Skeletal muscle satellite cell (primary cell): ENCODE measurements around the gene LYL1.

Experiments used
- H3K27me3 ChIP-seq: 2 replicates; pipeline ENCODE4 v1.7.0; 2013; ENCODE audit warnings: low read length; ENCODE audit not compliant: control insufficient read depth, insufficient read depth
- H3K36me3 ChIP-seq: 2 replicates; pipeline ENCODE4 v1.7.0; 2013; ENCODE audit warnings: mild to moderate bottlenecking, control low read depth, low read length; ENCODE audit not compliant: insufficient read depth
- H3K4me1 ChIP-seq: 2 replicates; pipeline ENCODE4 v1.7.0; 2013; ENCODE audit warnings: low read length; ENCODE audit not compliant: control insufficient read depth, insufficient read depth
- H3K4me2 ChIP-seq: 2 replicates; pipeline ENCODE4 v1.7.0; 2013; ENCODE audit warnings: mild to moderate bottlenecking, low read length
- H3K4me3 ChIP-seq: 2 replicates; pipeline ENCODE4 v1.7.0; 2013; ENCODE audit warnings: low read length
- H3K9ac ChIP-seq: 2 replicates; pipeline ENCODE4 v1.7.0; 2013; ENCODE audit warnings: mild to moderate bottlenecking, low read depth, low read length, moderate library complexity
- H3K9me3 ChIP-seq: replicated peaks from 2 replicates; pipeline ENCODE4 v1.7.0; 2013; ENCODE audit warnings: mild to moderate bottlenecking, control low read depth, low read length

LYL1 gene

GRCh38 chr19:13073263-13073662 lies 29.4 kb downstream of the LYL1 start:
- H3K27me3 ChIP-seq, result no peaks in the 10 kb centered on the region
- peaks cover 54% of the 10 kb centered on the region for H3K36me3 ChIP-seq
- peaks cover 46% of the 10 kb centered on the region for H3K4me1 ChIP-seq
- no peaks in the 10 kb centered on the region for H3K9me3 ChIP-seq
- H3K4me3 ChIP-seq, result no peak overlapping the region
- no peak overlapping the region for H3K9ac ChIP-seq
- H3K4me2 ChIP-seq, result no peak overlapping the region

GRCh38 chr19:13072188-13072908 lies 30.3 kb downstream of the LYL1 start:
- H3K4me1 ChIP-seq, result peaks cover 44% of the 10 kb centered on the region

GRCh38 chr19:13071444-13072187 lies 31.0 kb downstream of the LYL1 start:
- H3K36me3 ChIP-seq, result peaks cover 39% of the 10 kb centered on the region
- H3K4me2 ChIP-seq, result no peak overlapping the region
- peaks cover 44% of the 10 kb centered on the region for H3K4me1 ChIP-seq
- H3K27me3 ChIP-seq, result no peaks in the 10 kb centered on the region
- no peak overlapping the region for H3K4me3 ChIP-seq
- H3K9ac ChIP-seq, result no peak overlapping the region
- no peaks in the 10 kb centered on the region for H3K9me3 ChIP-seq

More at GRCh38 chr19:13072188-13072908, 30.3 kb downstream of the LYL1 start:
- Histone ChIP-seq H3K9me3 (no peaks in the 10 kb centered on the region), H3K4me3 (no peak overlapping the region), H3K27me3 (no peaks in the 10 kb centered on the region), H3K4me2 (no peak overlapping the region), H3K9ac (no peak overlapping the region), H3K36me3 (peaks cover 45% of the 10 kb centered on the region)

- H3K4me2 ChIP-seq, result peak overlapping the region; percentile 27
- no peak overlapping the region for H3K4me3 ChIP-seq
- H3K27me3 ChIP-seq, result no peaks in the 10 kb centered on the region
- H3K9me3 ChIP-seq, result no peaks in the 10 kb centered on the region
- H3K9ac ChIP-seq, result peak overlapping the region; percentile 52
- H3K4me1 ChIP-seq, result peaks cover 37% of the 10 kb centered on the region
- peaks cover 29% of the 10 kb centered on the region for H3K36me3 ChIP-seq
Observed at GRCh38 chr19:13070425-13071140, 32.1 kb downstream of the LYL1 start.

- peaks cover 34% of the 10 kb centered on the region for H3K4me1 ChIP-seq
- no peaks in the 10 kb centered on the region for H3K27me3 ChIP-seq
- H3K4me2 ChIP-seq, result peak overlapping the region; percentile 27
- H3K9ac ChIP-seq, result peak overlapping the region; percentile 52
- H3K9me3 ChIP-seq, result no peaks in the 10 kb centered on the region
- peaks cover 23% of the 10 kb centered on the region for H3K36me3 ChIP-seq
- no peak overlapping the region for H3K4me3 ChIP-seq
Observed at GRCh38 chr19:13069415-13070359, 33.0 kb downstream of the LYL1 start.

- peaks cover 11% of the 10 kb centered on the region for H3K36me3 ChIP-seq
- H3K9ac ChIP-seq, result no peak overlapping the region
- no peaks in the 10 kb centered on the region for H3K27me3 ChIP-seq
- no peak overlapping the region for H3K4me2 ChIP-seq
- H3K9me3 ChIP-seq, result no peaks in the 10 kb centered on the region
- H3K4me3 ChIP-seq, result no peak overlapping the region
- peaks cover 40% of the 10 kb centered on the region for H3K4me1 ChIP-seq
Observed at GRCh38 chr19:13068085-13068846, 34.4 kb downstream of the LYL1 start.

- H3K27me3 ChIP-seq, result no peaks in the 10 kb centered on the region
- H3K4me2 ChIP-seq, result no peak overlapping the region
- H3K9ac ChIP-seq, result no peak overlapping the region
- peaks cover 42% of the 10 kb centered on the region for H3K4me1 ChIP-seq
- H3K4me3 ChIP-seq, result no peak overlapping the region
- H3K9me3 ChIP-seq, result no peaks in the 10 kb centered on the region
- H3K36me3 ChIP-seq, result peaks cover 6% of the 10 kb centered on the region
Observed at GRCh38 chr19:13066933-13067807, 35.5 kb downstream of the LYL1 start.

- Histone ChIP-seq H3K9me3 (no peaks in the 10 kb centered on the region), H3K36me3 (peaks cover 6% of the 10 kb centered on the region), H3K4me1 (peaks cover 49% of the 10 kb centered on the region), H3K9ac (no peak overlapping the region), H3K4me3 (no peak overlapping the region), H3K4me2 (no peak overlapping the region), H3K27me3 (no peaks in the 10 kb centered on the region)
Observed at GRCh38 chr19:13066226-13066625, 36.4 kb downstream of the LYL1 start.

GRCh38 chr19:13064092-13064489 lies 38.6 kb downstream of the LYL1 start:
- H3K4me1 ChIP-seq, result peaks cover 52% of the 10 kb centered on the region
- H3K27me3 ChIP-seq, result no peaks in the 10 kb centered on the region
- no peak overlapping the region for H3K4me2 ChIP-seq
- no peak overlapping the region for H3K9ac ChIP-seq
- peaks cover 4% of the 10 kb centered on the region for H3K36me3 ChIP-seq
- no peaks in the 10 kb centered on the region for H3K9me3 ChIP-seq
- no peak overlapping the region for H3K4me3 ChIP-seq
